Muscle layer of duodenum (tissue), 2 donors: ENCODE results near the gene OSBP2.

ENCODE experiments used
- H3K27ac ChIP-seq: one replicate; pipeline ENCODE4 v1.7.0; 2013; ENCODE audit warnings: mild to moderate bottlenecking, low read length
- H3K27me3 ChIP-seq: one replicate; pipeline ENCODE4 v1.7.0; 2013; ENCODE audit warnings: low read depth, mild to moderate bottlenecking, control low read depth, low read length
- H3K36me3 ChIP-seq, 2 donors: one replicate each; pipeline ENCODE4 v1.7.0; 2013; ENCODE audit warnings: low read length in 2 of 2, control low read depth in 1 of 2, mild to moderate bottlenecking in 1 of 2; ENCODE audit not compliant: insufficient read depth in 2 of 2, control insufficient read depth in 1 of 2
- H3K4me1 ChIP-seq, 2 donors: one replicate each; pipeline ENCODE4 v1.7.0; 2013; ENCODE audit warnings: low read length in 2 of 2, mild to moderate bottlenecking in 2 of 2, control low read depth in 1 of 2, moderate library complexity in 1 of 2; ENCODE audit not compliant: insufficient read depth in 2 of 2, control insufficient read depth in 1 of 2
- H3K4me3 ChIP-seq, 2 donors: one replicate each; pipeline ENCODE4 v1.7.0; 2013; ENCODE audit warnings: low read length in 2 of 2, low read depth in 1 of 2, mild to moderate bottlenecking in 1 of 2
- H3K9me3 ChIP-seq, 2 donors: one replicate each; pipeline ENCODE4 v1.7.0; 2013; ENCODE audit warnings: low read length in 2 of 2, control low read depth in 1 of 2, mild to moderate bottlenecking in 1 of 2; ENCODE audit not compliant: control insufficient read depth in 1 of 2
- donor health status: healthy.

Gene OSBP2

DNA sequence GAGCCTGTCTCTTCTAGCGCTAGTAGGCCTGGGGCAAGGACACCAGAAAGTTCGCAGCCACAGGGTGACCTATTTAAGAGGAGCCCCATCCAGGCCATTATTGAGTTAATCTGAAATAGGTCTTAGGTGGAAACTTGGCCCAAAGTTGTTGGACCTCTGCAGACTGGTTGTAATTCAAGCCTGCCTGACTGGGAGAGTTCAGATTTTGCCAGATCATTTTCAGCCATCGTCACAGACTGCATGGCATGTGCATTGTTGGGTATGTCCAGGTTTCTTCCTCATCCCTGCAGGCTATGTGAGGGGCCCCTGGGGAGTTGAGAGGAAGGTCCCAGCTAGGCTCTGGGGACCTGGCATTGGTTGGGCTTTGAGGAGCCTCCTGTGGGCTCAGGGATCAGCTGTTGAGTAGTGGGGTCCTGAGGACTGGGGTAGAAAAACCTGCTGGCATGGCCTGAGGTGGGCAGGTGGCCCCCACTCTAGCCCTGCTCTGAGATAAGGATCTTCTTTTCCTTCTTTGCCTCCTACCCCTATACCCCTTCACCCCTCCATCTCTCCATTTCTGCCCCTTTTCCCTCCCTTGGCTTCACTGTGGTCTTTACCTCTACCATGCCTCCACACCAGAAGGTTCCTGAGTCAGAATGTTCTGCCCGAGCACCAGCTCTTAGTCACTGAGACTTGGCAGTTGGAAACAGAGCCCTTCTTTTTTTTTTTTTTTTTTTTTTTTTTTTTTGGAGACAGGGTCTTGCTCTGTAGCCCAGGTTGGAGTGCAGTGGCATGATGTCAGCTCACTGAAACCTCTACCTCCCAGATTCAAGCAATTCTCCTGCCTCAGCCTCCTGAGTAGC lies 161.2 kb downstream of the OSBP2 start:
- Histone ChIP-seq H3K4me3 (no peak overlapping the region), H3K36me3 (no peaks in the 10 kb centered on the region), H3K27ac (no peak overlapping the region), H3K27me3 (no peaks in the 10 kb centered on the region), H3K4me1 (no peaks in the 10 kb centered on the region), H3K9me3 (peaks cover 0 to 8% of the 10 kb centered on the region in 2 donors)

DNA sequence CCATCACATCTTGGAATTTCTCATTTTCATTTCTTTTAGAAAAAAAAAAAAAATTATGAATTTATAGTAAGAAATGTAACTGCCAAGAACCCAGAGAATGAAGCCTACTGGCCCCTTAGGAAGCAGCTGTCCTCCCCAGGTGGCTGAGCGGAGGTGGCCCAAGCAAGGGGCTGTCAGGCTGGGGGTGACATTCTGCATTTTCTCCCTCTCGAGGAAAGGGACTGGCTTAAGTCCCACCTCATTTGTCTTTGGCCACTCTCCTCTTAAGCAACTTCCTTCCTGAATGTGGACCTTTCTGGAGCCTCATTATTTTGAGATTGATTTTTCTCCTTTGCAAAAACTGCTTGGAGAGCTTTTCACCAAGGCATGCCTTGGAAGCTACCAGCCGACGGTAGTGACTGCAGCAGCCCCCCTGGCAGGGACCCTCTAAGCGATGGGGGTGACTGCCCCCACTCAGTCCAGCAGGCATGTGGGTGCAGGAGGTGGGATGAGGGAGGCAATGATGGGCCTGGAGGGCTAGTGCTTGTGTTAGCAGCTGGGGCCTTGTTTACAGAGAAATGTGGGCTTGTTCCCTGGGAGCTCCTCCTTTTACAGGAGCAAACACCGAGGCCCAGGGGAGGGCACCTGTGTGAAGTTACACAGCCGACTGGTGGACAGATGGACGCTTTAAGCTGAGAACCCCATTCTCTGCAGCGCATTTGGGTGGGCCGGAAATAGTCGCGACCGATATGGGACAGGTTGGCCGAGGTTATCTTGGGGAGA lies 162.2 kb downstream of the OSBP2 start:
- no peaks in the 10 kb centered on the region for H3K4me1 ChIP-seq
- H3K27ac ChIP-seq = no peak overlapping the region
- H3K4me3 ChIP-seq = no peak overlapping the region
- H3K9me3 ChIP-seq = peaks cover 0 to 7% of the 10 kb centered on the region in 2 donors
- no peaks in the 10 kb centered on the region for H3K36me3 ChIP-seq
- H3K27me3 ChIP-seq = no peaks in the 10 kb centered on the region

DNA sequence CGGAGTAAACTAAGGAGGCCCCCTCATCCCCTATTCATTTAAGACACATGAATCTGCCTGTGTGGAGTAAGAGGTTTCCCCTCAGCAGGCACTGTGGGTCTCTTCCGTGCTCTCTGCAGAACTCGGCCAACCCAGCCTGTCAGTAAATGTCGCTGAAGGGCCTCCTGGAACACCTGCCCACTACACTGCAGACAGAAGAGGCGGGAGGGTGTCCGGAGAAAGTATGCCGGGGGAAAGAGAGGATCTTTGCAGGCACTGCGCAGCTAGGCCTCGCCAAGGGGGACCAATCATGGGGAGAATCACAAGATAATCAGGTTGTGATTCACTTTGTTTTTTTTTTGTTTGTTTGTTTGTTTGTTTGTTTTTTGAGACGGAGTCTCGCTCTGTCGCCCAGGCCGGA lies 163.1 kb downstream of the OSBP2 start:
- H3K36me3 ChIP-seq = no peaks in the 10 kb centered on the region
- H3K9me3 ChIP-seq = peaks cover 0 to 4% of the 10 kb centered on the region in 2 donors
- no peak overlapping the region for H3K27ac ChIP-seq
- no peak overlapping the region for H3K4me3 ChIP-seq
- H3K4me1 ChIP-seq = no peaks in the 10 kb centered on the region
- no peaks in the 10 kb centered on the region for H3K27me3 ChIP-seq

- H3K9me3 ChIP-seq = no peaks in the 10 kb centered on the region
- H3K36me3 ChIP-seq = no peaks in the 10 kb centered on the region
- no peak overlapping the region for H3K27ac ChIP-seq
- H3K4me3 ChIP-seq = no peak overlapping the region
- H3K4me1 ChIP-seq = no peaks in the 10 kb centered on the region
- H3K27me3 ChIP-seq = no peaks in the 10 kb centered on the region
These were observed 164.5 kb downstream of the OSBP2 start for GRCh38 chr22:30858976-30859713.

DNA sequence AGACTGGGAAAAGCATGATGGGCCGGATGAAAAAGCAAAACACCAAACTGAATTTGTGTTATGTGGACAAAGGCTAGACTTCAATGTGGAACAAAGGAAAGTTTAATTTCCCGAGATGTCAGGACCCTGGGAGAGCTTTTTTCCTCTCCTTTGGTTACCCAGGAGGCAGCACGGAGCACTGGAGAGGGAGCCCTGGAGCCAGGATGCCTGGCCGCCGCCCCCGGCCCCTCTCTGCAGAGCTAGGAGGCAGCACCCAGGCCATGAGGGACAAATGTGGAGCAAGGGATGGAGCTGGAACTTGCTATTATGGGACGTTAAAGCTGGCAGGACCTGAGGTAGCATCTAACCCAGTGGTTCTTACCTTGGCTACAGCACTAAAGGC lies 165.0 kb downstream of the OSBP2 start:
- Histone ChIP-seq H3K4me1 (no peaks in the 10 kb centered on the region), H3K27me3 (no peaks in the 10 kb centered on the region), H3K9me3 (no peaks in the 10 kb centered on the region), H3K4me3 (no peak overlapping the region), H3K36me3 (no peaks in the 10 kb centered on the region), H3K27ac (no peak overlapping the region)

DNA sequence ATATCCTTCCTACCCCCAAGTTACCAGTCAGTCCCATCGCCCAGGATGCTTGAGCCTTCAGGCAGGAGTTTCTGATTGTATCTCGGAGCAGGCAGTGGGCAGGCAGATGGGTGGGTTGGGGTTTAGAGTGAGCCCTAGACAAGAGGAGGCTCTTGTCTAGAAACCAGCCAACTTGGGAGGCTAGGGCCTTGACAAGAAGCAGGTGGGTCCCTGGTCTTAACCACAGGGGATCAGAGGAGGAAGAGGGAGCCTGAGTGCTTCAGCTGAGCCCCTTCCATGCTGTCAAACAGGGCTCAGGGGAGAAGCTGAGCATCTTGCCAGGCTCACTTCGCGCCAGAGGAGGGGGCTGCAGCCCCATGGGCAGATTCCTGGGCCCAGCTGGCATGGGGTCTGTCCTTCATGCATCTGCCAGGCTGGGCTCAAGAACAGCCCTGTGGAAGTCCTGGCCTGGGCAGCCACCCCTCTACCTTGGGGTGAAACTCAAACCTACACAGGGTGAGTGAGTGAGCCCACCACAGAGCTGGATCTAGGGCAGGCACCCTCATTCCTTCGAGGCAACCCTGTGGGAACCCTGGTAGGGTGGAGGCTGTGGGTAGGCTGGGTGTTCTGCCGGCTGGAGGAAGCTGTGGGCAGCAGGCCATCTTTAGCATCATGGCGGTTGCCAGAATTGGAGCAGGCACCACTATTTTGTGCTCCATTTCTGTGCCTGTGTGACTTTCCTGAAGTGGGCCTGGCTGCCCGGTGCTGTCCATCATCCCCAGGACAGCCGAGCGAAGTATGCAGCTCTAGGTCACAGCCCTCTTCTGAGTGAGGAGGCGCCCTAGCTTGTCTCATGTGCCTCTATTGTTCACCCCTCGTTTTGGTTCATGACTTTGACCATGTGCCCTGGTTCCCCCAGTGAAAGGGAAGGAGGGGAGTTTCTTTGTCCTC lies 165.8 kb downstream of the OSBP2 start:
- Histone ChIP-seq H3K27ac (no peak overlapping the region), H3K9me3 (no peaks in the 10 kb centered on the region), H3K36me3 (no peaks in the 10 kb centered on the region), H3K4me3 (no peak overlapping the region), H3K27me3 (no peaks in the 10 kb centered on the region), H3K4me1 (no peaks in the 10 kb centered on the region)

- no peaks in the 10 kb centered on the region for H3K27me3 ChIP-seq
- no peak overlapping the region for H3K4me3 ChIP-seq
- H3K4me1 ChIP-seq = no peaks in the 10 kb centered on the region
These were observed 166.5 kb downstream of the OSBP2 start for GRCh38 chr22:30861131-30861530.

DNA sequence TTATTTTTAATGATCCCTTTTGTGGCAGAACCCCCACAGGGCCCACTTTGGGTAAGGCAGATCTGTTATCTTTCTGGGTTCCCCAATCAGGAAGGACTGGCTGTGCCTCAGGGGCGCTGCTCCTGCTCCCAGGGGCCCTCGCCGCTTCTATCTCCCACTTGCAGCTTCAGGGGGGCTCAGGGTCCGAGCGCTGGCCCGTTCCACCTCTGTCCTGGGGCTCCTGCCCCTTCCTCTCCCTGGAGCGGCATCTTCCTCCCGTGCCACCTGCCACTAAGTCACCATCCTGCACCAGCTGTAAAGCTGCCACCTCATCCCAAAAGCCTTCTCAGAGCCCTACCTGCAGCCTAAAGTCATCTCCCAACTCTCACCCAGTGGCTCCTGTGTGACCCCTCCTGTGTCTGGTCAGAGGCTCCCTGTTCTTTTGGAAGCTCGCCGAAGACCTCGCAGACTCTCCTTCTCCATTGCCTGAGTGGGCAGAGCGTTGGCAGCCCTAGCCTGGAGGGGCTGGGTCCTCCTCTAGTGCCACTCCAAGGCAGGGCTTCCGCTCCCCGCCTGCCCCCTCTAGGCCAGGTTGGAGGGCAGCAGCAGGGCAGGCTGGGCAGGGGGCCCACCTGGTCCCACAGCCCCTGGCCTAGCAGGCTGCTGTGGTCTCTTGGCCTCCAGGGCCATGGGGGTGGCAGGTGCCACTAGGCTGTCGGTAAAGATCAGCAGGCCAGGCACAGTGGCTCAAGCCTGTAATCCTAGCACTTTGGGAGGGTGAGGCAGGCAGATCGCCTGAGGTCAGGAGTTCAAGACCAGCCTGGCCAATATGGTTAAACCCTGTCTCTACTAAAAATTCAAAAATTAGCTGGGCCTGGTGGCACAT lies 167.2 kb downstream of the OSBP2 start:
- Histone ChIP-seq H3K27ac (no peak overlapping the region), H3K4me3 (no peak overlapping the region), H3K9me3 (no peaks in the 10 kb centered on the region), H3K36me3 (no peaks in the 10 kb centered on the region), H3K27me3 (no peaks in the 10 kb centered on the region), H3K4me1 (no peaks in the 10 kb centered on the region)

More at GRCh38 chr22:30861131-30861530, 166.5 kb downstream of the OSBP2 start:
- no peaks in the 10 kb centered on the region for H3K36me3 ChIP-seq
- no peak overlapping the region for H3K27ac ChIP-seq
- no peaks in the 10 kb centered on the region for H3K9me3 ChIP-seq

GRCh38 chr22:30863081-30863833 lies 168.6 kb downstream of the OSBP2 start:
- Histone ChIP-seq H3K4me3 (no peak overlapping the region), H3K36me3 (no peaks in the 10 kb centered on the region), H3K27ac (no peak overlapping the region), H3K27me3 (no peaks in the 10 kb centered on the region), H3K4me1 (no peaks in the 10 kb centered on the region), H3K9me3 (no peaks in the 10 kb centered on the region)
